HTR-8/SVneo (cell line): ENCODE measurements around the gene ARMC9.
"Not testable (repeated sequence)": the region's sequence is repeated elsewhere in the genome, so short reads cannot be mapped to it uniquely, and the experiment has no call there.

Experiments
- DNase-seq: peaks from one replicate; pipeline ENCODE4 v3.0.0; 2011; ENCODE audit warnings: low spot score, mixed read lengths; ENCODE audit not compliant: insufficient read length
- FAIRE-seq: peaks from 2 replicates; lab custom pipeline; 2011; peaks lifted over from hg19 to GRCh38; lab: Jason Lieb, UNC

Gene ARMC9

DNA sequence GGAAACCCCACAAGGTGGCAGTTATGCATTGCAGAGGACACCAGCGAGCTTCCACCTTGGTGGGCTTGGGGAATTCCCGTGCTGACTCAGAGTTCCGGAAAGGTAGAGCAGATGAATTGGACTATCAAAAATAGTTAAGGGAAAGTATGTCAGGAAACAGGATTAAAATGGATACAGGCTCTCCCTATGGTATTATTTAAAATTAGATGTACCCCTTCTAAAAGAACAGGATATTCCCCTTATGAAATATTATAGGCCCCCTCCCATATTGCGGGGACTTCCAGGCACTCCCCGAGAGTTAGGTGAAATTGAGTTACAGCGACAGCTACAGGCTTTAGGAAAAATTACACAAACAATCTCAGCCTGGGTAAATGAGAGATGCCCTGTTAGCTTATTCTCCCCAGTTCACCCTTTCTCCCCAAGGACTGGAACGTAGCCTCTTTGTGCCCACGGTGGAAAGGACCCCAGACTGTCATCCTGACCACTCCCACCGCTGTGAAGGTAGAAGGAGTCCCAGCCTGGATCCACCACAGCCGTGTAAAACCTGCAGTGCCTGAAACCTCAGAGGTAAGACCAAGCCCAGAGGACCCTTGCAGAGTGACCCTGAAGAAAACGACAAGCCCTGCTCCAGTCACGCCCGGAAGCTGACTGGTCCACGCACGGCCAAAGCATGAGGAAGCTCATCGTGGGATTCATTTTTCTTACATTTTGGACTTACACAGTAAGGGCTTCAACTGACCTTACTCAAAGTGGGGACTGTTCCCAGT lies 207.4 kb downstream of the ARMC9 start:
- FAIRE-seq = not testable (repeated sequence)

DNA sequence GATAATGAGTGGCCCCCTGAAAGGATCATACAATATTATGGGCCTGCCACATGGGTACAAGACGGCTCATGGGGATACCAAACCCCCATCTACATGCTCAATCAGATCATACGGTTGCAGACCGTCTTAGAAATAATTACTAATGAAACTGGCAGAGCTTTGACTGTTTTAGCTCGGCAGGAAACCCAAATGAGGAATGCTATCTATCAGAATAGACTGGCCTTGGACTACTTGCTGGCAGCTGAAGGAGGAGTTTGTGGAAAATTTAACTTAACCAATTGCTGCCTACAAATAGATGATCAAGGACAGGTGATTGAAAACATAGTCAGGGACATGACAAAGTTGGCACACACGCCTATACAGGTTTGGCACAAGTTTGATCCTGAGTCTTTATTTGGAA lies 209.3 kb downstream of the ARMC9 start:
- DNase-seq, FAIRE-seq: not testable (repeated sequence)

More for the DNA sequence above, 207.4 kb downstream of the ARMC9 start:
- DNase-seq = not testable (repeated sequence)

DNA sequence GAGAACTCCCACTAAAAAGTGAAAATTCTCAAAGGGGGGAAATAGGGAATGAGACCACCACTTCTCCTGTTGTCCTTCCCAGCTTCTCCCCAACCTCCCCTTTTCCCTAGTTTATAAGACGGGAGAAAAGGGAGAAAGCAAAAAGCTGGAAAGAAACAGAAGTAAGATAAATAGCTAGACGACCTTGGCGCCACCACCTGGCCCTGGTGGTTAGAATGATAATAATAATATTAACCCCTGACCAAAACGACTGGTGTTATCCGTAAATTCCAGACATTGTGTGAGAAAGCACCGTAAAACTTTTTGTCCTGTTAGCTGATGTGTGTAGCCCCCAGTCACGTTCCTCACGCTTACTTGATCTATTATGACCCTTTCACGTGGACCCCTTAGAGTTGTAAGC lies 209.9 kb downstream of the ARMC9 start:
- not testable (repeated sequence) for DNase-seq, FAIRE-seq

DNA sequence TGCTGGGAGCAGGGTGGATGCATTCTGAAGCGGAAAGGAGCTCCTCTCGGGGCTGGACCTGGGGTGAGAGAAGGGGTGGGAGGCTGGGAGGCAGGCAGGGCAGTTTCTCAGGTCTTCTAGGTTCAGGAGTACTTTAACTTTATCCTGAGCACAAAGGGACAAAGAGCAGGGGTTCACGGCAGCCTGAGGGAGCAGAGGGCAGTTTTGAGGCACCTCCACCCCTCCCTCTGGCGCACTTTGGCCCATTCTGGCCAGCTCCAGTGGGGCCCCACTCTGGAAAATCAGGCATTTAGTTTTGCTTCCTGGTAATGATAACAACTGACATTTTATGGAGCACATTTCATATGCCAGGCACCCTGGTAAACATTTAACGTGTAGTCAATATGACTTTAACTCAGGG lies 211.3 kb downstream of the ARMC9 start:
- DNase-seq = no peak
- FAIRE-seq = no peak

DNA sequence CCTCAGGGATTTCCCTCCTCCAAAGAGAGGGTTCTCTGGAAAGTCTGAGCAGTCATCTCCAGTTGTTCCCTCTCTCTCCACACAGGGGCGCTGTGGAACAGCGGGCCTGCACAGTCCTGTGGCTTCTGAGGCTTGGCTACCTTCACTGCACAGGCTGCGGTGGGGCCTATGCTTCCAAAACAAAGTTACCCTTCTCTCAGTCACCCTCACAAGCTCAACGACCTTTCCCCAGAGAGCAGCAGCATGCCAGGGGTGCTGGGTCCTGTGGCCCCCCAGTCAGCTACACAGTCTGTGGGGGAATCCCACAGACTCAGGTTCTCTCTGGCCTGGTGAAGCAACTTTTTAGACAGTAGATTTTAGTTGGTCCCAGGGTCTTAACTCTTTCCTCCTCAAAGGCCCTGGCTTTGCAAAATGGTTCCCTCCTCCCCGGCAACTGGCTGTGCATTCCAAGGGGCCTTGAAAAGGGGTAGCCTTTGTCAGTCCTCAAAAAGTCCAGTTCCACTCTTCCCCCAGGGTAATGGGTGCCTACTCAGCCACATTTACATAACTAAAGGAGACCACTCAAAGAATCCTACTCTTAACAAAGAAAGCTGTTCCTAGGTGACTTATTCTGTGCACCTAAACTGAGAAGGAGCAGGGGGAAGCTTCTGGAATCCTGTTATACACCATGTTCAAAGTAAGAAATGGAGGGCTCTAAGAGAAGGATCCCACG lies 212.0 kb downstream of the ARMC9 start:
- FAIRE-seq = no peak
- DNase-seq = no peak

DNA sequence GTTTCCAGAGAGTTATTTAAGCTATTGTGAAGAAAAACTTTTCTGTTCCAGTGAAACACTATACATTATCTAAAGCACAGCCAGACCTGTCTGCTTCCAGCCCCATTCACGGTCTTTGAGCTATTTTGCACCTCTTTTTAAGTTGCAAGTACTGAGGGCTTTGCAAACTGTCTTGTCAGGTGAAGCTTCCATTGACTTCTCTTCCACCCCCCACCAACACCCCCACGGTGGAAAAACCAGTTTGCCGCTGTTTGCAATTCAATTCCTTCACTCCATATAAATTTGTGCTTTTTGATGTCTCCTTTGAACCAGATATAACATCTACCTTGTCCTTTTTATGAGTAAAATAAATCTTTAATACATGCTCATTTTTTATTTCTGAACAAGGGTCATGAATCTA lies 212.8 kb downstream of the ARMC9 start:
- DNase-seq (no peak), FAIRE-seq (no peak)

DNA sequence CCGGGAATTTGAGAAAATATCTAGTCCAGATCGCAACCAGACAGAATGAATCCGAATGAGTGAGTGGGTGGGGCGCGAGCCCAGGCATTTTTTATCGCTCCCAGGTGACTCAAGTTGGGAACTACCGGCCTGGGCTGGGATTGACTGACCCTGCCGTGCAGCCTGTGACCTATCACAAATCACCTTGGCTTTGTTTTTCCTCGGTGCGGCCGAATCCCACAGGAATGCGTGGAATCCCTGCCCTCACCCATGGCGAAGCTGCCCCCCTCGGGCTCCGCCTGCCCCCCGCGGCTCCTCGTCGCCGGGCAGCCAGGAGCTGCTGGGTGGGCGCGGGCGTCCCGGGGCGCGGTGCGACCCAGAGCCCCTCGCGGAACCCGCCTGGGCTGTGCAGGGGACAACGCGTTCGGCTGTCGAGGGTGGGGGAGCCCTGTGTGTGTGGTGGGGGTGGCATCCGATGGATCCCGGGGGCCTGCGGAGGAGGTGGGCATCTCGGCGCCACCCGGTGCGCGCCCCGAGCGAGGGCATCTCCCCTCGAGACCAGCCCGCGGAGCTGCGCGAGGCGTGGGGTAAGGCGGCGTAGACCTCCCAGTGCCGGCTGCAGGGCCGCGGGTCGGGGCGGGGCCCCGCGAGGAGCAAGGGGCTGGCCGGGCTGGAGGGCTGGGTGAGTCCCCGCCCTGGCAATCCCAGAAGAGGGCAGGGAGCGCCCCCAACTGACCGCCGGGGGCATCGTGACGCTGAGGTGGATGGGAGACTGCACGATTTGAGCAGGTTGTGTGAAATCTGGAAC lies 213.6 kb downstream of the ARMC9 start:
- FAIRE-seq (peak; percentile 66), DNase-seq (peak; percentile 88)

DNA sequence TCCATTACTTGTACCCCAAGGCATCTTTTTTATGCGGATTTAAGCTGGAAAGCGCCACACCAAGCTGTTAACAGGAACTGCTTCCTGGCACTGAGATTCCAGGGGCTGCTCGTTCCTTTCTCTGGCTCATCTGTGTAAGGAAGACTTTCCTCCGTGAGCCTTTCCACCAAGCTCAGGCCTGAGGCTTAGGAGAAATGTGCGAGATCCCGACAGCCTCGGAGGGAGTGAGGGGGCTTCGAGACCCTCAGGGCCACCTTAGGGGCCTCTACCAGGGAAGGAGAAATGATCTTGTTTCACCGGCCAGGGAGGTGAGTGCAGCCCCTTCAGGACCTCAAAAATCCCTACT lies 214.2 kb downstream of the ARMC9 start:
- FAIRE-seq (no peak), DNase-seq (no peak)

DNA sequence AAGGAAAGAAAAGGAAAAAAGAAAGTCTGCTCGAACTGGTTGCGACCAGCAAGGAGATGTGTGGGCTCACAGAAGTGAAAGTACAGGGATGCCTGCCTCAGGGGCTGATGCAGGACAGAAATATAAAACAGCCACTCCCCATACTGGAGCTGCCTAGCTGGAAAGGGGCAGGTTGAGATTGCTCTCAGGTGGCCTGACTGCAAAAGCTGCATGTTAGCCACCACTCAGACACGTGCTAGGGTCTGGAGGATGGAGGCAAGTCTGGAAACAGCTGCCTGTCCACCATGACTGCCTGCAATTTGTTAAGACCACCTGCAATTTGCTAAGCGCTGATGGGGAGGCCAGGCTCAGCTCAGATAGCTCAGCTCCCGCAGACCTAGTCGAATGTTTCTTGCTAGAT lies 215.0 kb downstream of the ARMC9 start:
- no peak for FAIRE-seq
- no peak for DNase-seq

DNA sequence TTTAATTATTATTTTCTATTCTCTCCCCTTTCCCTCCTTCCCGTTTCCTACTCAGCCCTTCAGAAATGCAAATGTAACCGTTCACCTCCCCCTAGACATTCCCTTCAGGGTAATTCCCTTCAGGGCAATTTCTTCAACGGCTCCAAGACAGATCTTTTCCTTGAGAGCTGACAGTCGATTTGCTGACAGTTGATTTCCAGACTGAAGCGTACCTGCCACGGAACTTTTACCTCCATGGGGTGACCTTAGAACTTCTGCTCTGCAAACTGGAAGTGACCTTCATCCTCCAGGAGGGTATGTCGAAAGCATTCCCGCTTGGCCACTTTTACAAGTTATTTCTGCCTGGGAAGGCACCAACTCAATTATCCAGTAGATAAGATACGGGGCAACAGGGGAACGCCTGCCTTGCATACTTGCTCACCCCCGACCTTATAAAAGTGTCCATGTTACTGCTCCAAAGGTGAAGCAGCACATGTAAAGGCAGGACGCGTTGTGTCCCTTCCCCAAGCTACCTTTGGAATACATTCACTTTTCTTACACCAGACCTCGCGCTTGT lies 215.6 kb downstream of the ARMC9 start:
- no peak for FAIRE-seq

DNA sequence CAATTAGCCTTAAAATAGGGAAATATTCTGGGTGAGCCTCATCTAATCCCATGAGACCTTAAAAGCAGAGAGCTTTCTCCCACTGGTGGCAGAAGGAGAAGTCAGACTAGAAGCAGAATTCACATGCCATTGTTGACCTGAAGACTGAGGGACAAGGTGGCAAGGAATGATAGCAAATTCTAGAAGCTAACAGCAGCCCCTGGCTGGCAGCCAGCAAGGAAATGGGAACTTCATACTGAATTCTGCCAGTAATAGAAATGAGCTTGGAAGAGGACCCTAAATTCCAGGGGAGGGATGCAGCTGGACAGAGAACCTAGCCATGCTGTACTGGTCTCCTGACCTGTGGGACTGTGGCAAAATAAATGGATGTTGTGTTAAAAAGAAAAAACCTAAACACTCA lies 216.6 kb downstream of the ARMC9 start:
- DNase-seq = no peak
- FAIRE-seq = no peak

More for the DNA sequence above, 215.6 kb downstream of the ARMC9 start:
- DNase-seq = no peak

DNA sequence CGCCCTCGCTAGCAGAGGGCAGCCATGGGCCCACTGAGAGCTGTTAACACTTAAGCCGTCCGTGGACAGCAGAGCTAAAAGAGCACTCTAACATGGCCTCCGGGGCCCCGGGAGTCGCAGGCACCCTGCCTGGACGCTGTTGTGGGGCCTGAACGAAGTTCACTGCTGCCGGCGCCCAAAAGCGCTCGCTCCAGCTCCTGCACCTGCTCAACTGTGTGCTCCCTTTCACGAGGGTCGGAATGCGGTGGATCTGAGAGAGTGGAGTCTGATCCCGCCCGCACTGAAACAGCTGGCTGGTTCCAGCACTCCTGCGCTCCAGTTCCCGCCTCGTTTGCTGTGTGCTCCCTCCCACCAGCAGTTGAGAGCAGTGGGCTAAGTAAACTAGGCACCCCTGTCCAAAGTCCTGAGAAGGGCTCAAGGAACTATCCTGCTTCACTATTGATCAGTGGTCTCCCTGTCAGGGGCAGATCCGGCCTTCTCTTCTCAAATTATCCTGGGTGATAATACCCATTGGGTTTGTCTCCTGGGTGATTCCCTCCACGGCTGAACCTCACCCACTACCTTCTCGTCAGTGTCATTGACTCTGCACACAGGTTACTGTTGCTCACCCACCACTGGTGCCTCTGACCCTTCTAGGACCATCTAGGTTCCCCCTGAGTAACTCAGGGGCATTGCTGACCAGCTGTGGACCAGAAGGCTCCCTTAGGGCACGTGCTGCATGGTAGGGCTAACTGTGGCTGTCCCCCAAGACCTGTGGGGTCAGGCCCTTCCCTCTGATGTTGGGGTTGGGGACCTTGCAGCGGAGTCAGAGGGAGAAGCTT lies 220.6 kb downstream of the ARMC9 start:
- FAIRE-seq (no peak), DNase-seq (no peak)

DNA sequence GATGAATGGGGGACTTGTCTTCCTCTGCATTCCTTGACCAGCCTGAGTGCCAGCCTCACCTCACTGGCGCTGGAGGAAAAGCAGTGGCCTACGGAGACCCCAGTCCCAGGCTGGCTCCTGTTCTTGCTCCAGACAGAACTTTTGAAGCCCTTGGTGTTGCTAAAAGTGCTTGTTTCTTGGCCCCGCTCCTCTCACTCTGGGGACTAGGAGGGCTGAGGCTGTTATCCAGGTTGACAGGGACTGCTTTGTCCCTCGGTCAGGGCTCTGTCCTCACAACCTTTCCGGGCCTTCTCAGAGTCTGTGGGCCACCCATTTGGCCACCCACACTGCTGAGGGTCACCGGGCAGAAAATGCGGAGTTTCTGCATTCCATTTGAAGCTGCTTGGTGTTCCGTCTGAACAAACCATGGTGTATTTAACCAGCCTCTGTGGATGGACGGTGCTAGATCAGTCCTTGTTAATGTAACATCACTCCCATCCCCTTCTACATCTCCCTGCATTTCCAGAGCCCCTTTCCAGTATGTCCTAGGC lies 222.7 kb downstream of the ARMC9 start:
- FAIRE-seq (no peak), DNase-seq (no peak)

DNA sequence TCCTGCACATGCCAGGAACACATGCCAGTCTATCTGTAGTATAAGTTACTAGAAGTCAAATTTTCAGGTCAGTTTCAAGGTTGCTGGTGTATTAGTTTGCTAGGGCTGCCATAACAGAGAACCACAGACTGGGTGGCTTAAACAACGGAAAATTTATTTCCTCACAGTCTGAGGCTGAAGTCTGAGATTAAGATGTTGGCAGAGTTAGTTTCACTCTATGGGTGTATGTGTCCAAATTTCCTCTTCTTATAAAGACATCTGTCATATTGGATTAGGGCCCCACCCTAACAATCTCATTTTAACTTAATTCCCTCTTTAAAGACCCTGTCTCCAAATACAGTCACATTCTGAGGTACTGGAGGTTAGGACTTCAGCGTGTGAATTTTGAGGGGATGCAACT lies 223.6 kb downstream of the ARMC9 start:
- FAIRE-seq (no peak), DNase-seq (no peak)

DNA sequence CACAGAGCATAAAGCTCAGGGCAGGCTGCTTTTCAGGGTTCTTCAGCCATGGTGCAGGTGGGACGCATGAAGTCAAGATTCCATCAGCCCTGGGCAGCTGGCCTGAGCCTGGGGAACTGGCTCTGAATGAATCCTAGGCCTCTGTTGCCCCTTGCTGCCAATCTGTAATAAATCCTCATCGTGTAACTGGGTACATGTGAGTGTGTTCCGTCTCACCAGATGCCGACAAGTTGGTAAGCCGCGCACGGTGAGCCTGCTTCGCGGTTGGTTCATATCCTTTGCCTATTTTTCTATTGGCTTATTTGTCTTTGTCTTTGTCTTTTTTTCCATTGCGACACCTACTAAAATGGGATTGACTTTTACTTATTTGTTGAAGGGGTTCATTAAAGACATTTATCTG lies 224.7 kb downstream of the ARMC9 start:
- no peak for DNase-seq
- no peak for FAIRE-seq
